Right lobe of liver (tissue), 6 donors: Measurements from ENCODE around the gene STAMBPL1. TPM values are rescaled to one million over a fixed set of nuclear protein-coding genes. Genes with fewer than 3 reads are reported as not detected.

ENCODE experiments used
- ATAC-seq, 4 donors: fragments of 200-7000 bp; cut with Tn5 transposase; one replicate each; pipeline ENCODE4 v1.9.1; 2020; ENCODE audit warnings: mild to moderate bottlenecking in 4 of 4, moderate library complexity in 4 of 4
- DNase-seq, 3 donors: peaks; one replicate each; pipeline ENCODE4 v3.0.0-alpha.2; 2020
- H3K27ac ChIP-seq, 3 donors: fragments of 200-600 bp; one replicate each; pipeline ENCODE4 v1.8.0; 2022
- H3K27me3 ChIP-seq, 2 donors: fragments of 200-600 bp; one replicate each; pipeline ENCODE4 v1.8.0; 2022
- H3K36me3 ChIP-seq, 4 donors: fragments of 200-600 bp; sonication (generic) in 1 of 4; one replicate each; pipeline versions ENCODE4 v1.5.1 to v1.8.0; 2017 to 2022; ENCODE audit warnings: control low read depth in 1 of 4
- H3K4me1 ChIP-seq, 4 donors: fragments of 200-600 bp; sonication (generic) in 1 of 4; one replicate each; pipeline versions ENCODE4 v1.5.1 to v1.8.0; 2017 to 2022; ENCODE audit warnings: control low read depth in 1 of 4
- H3K4me3 ChIP-seq, 3 donors: fragments of 200-600 bp; one replicate each; pipeline ENCODE4 v1.8.0; 2022
- H3K9me3 ChIP-seq, 4 donors: fragments of 200-600 bp; sonication (generic) in 1 of 4; one replicate each; pipeline versions ENCODE4 v1.5.1 to v1.8.0; 2017 to 2022; ENCODE audit warnings: control low read depth in 1 of 4
- POLR2A ChIP-seq: fragments of 450-650 bp; IDR thresholded peaks from one replicate; pipeline ENCODE4 v1.6.1; 2017; ENCODE audit warnings: antibody characterized with exemption, mild to moderate bottlenecking
- WGBS: methylation state at CpG from one replicate; pipeline ENCODE4 v1.1.6; 2018; ENCODE audit warnings: low coverage, low lambda C conversion rate; ENCODE audit not compliant: insufficient coverage; ENCODE audit errors: missing lambda C conversion rate; 5-methylcytosine and 5-hydroxymethylcytosine counted together
- intact Hi-C, 2 donors: fragments of 100-400 bp; cut with DNase I; formaldehyde crosslinking; loops; one replicate each; pipeline versions ENCODE4 v1.11.2 to v1.14.1; 2022
- total RNA-seq, 6 experiments: library from RNA; depleted of rRNA in 2 of 6; stranded (reverse); fragments of >200 nt in 2 of 6; fragmentation: NEBNext Ultra II Directional in 3 of 6; extraction: Animal tissue kit (Norgen Biotek cat#: 25700) in 3 of 6; gene quantifications; one replicate each; pipeline versions ENCODE4 v1.1.0 to v1.2.4, GENCODE V29; 2016 to 2023
- TF ChIP-seq, protein P1 (sequence below), 4 donors: fragments of 200-600 bp in 3 of 4; fragments of 450-650 bp in 1 of 4; IDR thresholded peaks; one replicate each; pipeline versions ENCODE4 v1.5.1 to v1.8.0; 2016 to 2022; ENCODE audit warnings: antibody characterized with exemption in 4 of 4, mild to moderate bottlenecking in 2 of 4
- donor health status: DM: no; HTN: yes; CAD: no.
- donor health status: DM: no; HTN: no; CAD: no.
- donor health status: DM: no; HTN: no; CAD: no.
- donor health status: DM: no; HTN: yes; CAD: no.
- donor health status: DM: no; HTN: yes; CAD: no.

Gene STAMBPL1
- total RNA-seq, 6 experiments from 2014 or later, result 0.66 to 8.0 (median 4.2) TPM

- no peak overlapping the region for H3K4me3 ChIP-seq
- ATAC-seq, result no peak
- no peak overlapping the region for H3K27ac ChIP-seq
- H3K27me3 ChIP-seq, result no peaks in the 10 kb centered on the region
- no peaks in the 10 kb centered on the region for H3K9me3 ChIP-seq
- intact Hi-C loops, result no loop called here
- H3K4me1 ChIP-seq, result no peaks in the 10 kb centered on the region
- H3K36me3 ChIP-seq, result no peaks in the 10 kb centered on the region
- no peak for DNase-seq
- TF ChIP-seq POLR2A, result no peak
- TF ChIP-seq, protein P1, sequence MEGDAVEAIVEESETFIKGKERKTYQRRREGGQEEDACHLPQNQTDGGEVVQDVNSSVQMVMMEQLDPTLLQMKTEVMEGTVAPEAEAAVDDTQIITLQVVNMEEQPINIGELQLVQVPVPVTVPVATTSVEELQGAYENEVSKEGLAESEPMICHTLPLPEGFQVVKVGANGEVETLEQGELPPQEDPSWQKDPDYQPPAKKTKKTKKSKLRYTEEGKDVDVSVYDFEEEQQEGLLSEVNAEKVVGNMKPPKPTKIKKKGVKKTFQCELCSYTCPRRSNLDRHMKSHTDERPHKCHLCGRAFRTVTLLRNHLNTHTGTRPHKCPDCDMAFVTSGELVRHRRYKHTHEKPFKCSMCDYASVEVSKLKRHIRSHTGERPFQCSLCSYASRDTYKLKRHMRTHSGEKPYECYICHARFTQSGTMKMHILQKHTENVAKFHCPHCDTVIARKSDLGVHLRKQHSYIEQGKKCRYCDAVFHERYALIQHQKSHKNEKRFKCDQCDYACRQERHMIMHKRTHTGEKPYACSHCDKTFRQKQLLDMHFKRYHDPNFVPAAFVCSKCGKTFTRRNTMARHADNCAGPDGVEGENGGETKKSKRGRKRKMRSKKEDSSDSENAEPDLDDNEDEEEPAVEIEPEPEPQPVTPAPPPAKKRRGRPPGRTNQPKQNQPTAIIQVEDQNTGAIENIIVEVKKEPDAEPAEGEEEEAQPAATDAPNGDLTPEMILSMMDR (IDR thresholded peaks at IDR 0.05), result no peak
Measured at GRCh38 chr10:88961266-88961665, 81.2 kb downstream of the STAMBPL1 start.

- ATAC-seq (no peak), DNase-seq (no peak)
- intact Hi-C loops, result no loop called here
- no peak overlapping the region for H3K27ac ChIP-seq
- no peak for TF ChIP-seq POLR2A
- WGBS, result 36% methylated on average over 2 of the region's 2 CpGs
- no peaks in the 10 kb centered on the region for H3K9me3 ChIP-seq
- no peaks in the 10 kb centered on the region for H3K27me3 ChIP-seq
- no peak overlapping the region for H3K4me3 ChIP-seq
- no peaks in the 10 kb centered on the region for H3K4me1 ChIP-seq
- H3K36me3 ChIP-seq, result no peaks in the 10 kb centered on the region
Measured at GRCh38 chr10:88962336-88962735, 82.3 kb downstream of the STAMBPL1 start.

DNA sequence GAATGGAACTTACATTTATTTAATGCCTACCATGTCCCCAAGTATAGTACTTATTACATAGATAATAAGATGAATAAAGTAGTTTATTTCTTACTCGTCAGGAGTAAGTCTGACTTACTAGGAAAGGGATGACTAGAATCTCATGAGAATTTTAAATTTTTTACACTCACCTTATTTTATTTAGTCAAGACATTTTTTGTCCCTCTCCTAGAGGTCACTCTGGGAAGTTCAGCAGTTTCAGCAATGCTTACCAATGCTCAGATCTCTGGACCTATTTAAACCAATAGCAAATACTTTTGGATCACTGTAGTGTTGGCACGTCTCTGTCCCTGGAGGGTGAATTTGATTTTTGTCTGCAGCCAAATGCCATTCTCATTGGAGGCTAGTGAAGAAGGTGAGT, 83.3 kb downstream of the STAMBPL1 start:
- no peaks in the 10 kb centered on the region for H3K27me3 ChIP-seq
- no peak overlapping the region for H3K27ac ChIP-seq
- TF ChIP-seq, protein P1 (IDR thresholded peaks at IDR 0.05), result no peak
- no peak for TF ChIP-seq POLR2A
- ATAC-seq (no peak), DNase-seq (no peak)
- intact Hi-C loops, result no loop called here
- 89% methylated on average over 2 of the region's 2 CpGs for WGBS
- no peak overlapping the region for H3K4me3 ChIP-seq
- no peaks in the 10 kb centered on the region for H3K4me1 ChIP-seq
- H3K9me3 ChIP-seq, result no peaks in the 10 kb centered on the region
- H3K36me3 ChIP-seq, result no peaks in the 10 kb centered on the region

DNA sequence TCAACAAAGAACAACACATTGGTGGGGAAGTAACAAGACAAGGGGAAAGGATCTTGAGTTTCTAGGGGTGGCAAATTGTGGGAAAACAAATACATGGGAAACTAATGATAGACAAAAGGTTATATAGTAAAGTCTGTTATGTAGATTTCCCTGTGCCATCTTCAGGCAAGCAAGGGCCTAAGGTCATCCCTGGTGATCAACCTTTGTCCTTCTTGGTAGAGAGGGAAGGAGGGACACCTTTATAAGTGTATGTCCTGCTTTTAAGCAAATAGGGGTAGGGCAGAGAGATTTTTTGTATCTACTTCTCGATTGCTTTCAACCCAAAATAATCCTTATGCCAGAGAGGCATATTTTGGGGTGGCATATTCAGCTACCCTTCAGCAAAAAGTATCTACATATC, 84.3 kb downstream of the STAMBPL1 start:
- TF ChIP-seq POLR2A, result no peak
- TF ChIP-seq, protein P1 (IDR thresholded peaks at IDR 0.05), result no peak

DNA sequence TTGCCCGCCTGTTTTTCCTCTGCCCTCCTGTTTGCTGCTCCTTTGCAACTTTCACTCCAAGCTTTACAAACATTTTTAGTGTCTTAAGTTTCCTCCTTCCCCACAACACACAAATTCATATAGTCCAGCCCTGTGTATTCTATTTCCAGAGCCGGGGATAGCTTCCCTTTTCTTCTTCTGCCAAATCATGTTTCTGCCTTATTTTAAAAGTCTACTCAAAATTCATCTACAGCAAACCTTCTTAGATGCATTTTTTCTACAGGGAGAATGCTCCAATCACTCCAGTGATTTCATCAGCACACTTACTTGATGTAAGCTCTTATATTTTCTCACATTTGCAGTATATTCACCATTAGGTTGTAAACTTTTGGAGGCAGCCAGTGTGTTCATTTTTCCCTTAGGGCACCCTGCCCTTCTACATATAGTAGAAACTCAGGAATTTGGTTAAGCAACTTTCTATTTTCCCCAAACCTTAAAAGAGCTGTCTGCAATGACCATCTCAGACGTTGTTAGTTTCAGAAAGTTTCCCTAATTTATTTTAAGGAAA, 84.9 kb downstream of the STAMBPL1 start:
- H3K4me1 ChIP-seq, result no peaks in the 10 kb centered on the region
- DNase-seq, result no peak
- intact Hi-C loops, result no loop called here
- no peaks in the 10 kb centered on the region for H3K27me3 ChIP-seq
- 50% methylated on average over 3 of the region's 3 CpGs for WGBS
- no peaks in the 10 kb centered on the region for H3K9me3 ChIP-seq
- ATAC-seq, result no peak
- H3K27ac ChIP-seq, result no peak overlapping the region
- TF ChIP-seq, protein P1 (IDR thresholded peaks at IDR 0.05), result no peak
- no peak for TF ChIP-seq POLR2A
- H3K36me3 ChIP-seq, result no peaks in the 10 kb centered on the region
- no peak overlapping the region for H3K4me3 ChIP-seq

More for the DNA sequence above, 84.3 kb downstream of the STAMBPL1 start:
- DNase-seq (no peak), ATAC-seq (no peak)
- WGBS, result 100% methylated on average over 1 of the region's 1 CpG
- intact Hi-C loops, result no loop called here
- H3K27me3 ChIP-seq, result no peaks in the 10 kb centered on the region
- H3K4me3 ChIP-seq, result no peak overlapping the region
- no peaks in the 10 kb centered on the region for H3K4me1 ChIP-seq
- no peaks in the 10 kb centered on the region for H3K36me3 ChIP-seq
- no peak overlapping the region for H3K27ac ChIP-seq
- no peaks in the 10 kb centered on the region for H3K9me3 ChIP-seq
